ENCODE data around the gene PLEKHH2. TPM values are rescaled to one million over a fixed set of nuclear protein-coding genes. Genes with fewer than 3 reads are reported as not detected.

PLEKHH2 gene
- total RNA-seq, 1 experiment from 2014 or later = 0.93 TPM

- H3K9me3 Mint-ChIP-seq (ENCODE audit: unreplicated experiment) = no peaks in the 10 kb centered on the region
- POLR2A ChIA-PET = interaction anchor here (1.8 kb wide), 1 partner anchor 10 kb away, joined by 25 read pairs; the partner anchor contains the start of gene THADA
Observed at GRCh38 chr2:43605851-43606250, 31.2 kb upstream of the PLEKHH2 start.

DNA sequence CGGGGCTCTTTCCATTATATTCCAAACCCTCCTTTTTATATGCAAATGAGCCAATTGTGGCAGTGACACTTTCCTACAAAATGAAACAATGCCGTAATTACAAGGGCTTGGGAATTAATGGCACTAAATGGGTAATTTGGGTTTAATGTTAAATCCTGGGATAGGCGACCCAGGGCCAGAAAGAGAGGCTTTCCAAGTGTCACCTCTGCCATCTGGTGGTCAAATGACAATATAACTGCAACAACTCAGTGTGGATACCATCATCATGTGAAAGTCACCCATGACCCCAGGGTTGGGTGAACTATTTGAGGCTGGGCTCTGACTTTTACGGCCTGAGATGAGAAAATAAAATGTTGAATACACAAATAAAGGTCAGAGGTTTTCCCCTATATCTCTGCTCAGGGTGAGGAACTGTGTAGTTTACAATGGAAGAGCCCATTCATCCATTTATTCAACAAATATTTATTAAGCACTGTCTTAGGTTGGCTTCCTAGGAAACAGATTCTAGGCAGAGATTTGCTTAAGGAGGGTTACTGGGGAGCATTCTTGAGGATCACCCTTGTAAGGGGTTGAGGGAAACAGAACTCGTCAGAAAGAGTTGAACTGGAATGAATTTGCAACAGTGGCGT is 27.7 kb upstream of the PLEKHH2 start:
- H3K9me3 Mint-ChIP-seq (ENCODE audit: unreplicated experiment) = no peaks in the 10 kb centered on the region
- peaks cover 6% of the 10 kb centered on the region for H3K4me1 Mint-ChIP-seq (ENCODE audit: insufficient read depth, unreplicated experiment)
- TF ChIP-seq CTCF (IDR thresholded peaks at IDR 0.05; ENCODE audit: unreplicated experiment) = peak; percentile 53
- H3K36me3 Mint-ChIP-seq (ENCODE audit: insufficient read depth, unreplicated experiment) = no peaks in the 10 kb centered on the region
- H3K4me3 Mint-ChIP-seq (ENCODE audit: unreplicated experiment) = no peak overlapping the region
- peak; percentile 71 for DNase-seq (ENCODE audit: unreplicated experiment)
- ChIA-PET CTCF (interaction anchor here (0.6 to 2.2 kb wide), 20 partner anchors 11 to 1097 kb away, joined by 3 to 18 read pairs (median 3); partner anchors contain the start of gene THADA), POLR2A (interaction anchor here (1.0 to 1.1 kb wide), 2 partner anchors 12 to 14 kb away, joined by 3 to 4 read pairs; partner anchors contain the start of gene THADA)
- no peaks in the 10 kb centered on the region for H3K27me3 Mint-ChIP-seq (ENCODE audit: insufficient read depth, unreplicated experiment)
- intact Hi-C loops (cut with micrococcal nuclease) = loop anchor here (1.0 to 5.0 kb wide), 3 partner anchors 163 to 782 kb away; partner anchors contain the start of gene DYNC2LI1
- BruUV-seq (replicated peaks) = no TSS peak
- H3K27ac Mint-ChIP-seq (ENCODE audit: low read depth, unreplicated experiment) = no peak overlapping the region

More at GRCh38 chr2:43605851-43606250, 31.2 kb upstream of the PLEKHH2 start:
- intact Hi-C loops (cut with micrococcal nuclease) = loop anchor here (5.0 kb wide), 1 partner anchor 166 kb away; the partner anchor contains the start of gene DYNC2LI1
- DNase-seq (ENCODE audit: unreplicated experiment) = no peak
- H3K27ac Mint-ChIP-seq (ENCODE audit: low read depth, unreplicated experiment) = no peak overlapping the region
- CTCF ChIA-PET = interaction anchor here (0.7 to 2.3 kb wide), 10 partner anchors 10 to 888 kb away, joined by 3 to 21 read pairs (median 4); partner anchors contain the start of genes DYNC2LI1 and THADA
- H3K27me3 Mint-ChIP-seq (ENCODE audit: insufficient read depth, unreplicated experiment) = no peaks in the 10 kb centered on the region
- BruUV-seq (replicated peaks) = no TSS peak
- H3K36me3 Mint-ChIP-seq (ENCODE audit: insufficient read depth, unreplicated experiment) = no peaks in the 10 kb centered on the region
- no peak for TF ChIP-seq CTCF (IDR thresholded peaks at IDR 0.05; ENCODE audit: unreplicated experiment)
- H3K4me1 Mint-ChIP-seq (ENCODE audit: insufficient read depth, unreplicated experiment) = peaks cover 6% of the 10 kb centered on the region
- H3K4me3 Mint-ChIP-seq (ENCODE audit: unreplicated experiment) = no peak overlapping the region

DNA sequence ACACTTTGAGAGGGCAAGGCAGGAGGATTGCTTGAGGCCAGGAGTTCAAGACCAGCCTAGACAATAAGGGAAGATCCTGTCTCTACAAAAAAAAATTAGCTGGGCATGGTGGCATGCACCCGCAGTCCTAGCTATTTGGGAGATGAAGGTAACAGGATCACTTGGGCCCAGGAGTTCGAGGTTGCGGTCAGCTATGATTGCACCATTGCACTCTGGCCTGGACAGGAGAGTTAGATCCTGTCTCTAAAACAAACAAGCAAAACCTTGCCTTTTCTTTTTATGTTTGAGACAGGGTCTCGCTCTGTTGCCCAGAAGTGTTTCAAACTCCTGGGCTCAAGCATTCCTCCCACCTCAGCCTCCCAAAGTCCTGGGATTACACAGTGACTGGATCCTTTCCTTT is 26.7 kb upstream of the PLEKHH2 start:
- BruUV-seq (replicated peaks) = no TSS peak
- intact Hi-C loops (cut with micrococcal nuclease) = no loop called here
- POLR2A ChIA-PET = no interaction called here

More for the DNA sequence above, 26.7 kb upstream of the PLEKHH2 start:
- TF ChIP-seq CTCF (IDR thresholded peaks at IDR 0.05; ENCODE audit: unreplicated experiment) = no peak
- Mint-ChIP-seq H3K27ac (ENCODE audit: low read depth, unreplicated experiment) (no peak overlapping the region), H3K4me1 (ENCODE audit: insufficient read depth, unreplicated experiment) (peaks cover 6% of the 10 kb centered on the region), H3K27me3 (ENCODE audit: insufficient read depth, unreplicated experiment) (no peaks in the 10 kb centered on the region), H3K36me3 (ENCODE audit: insufficient read depth, unreplicated experiment) (no peaks in the 10 kb centered on the region), H3K9me3 (ENCODE audit: unreplicated experiment) (no peaks in the 10 kb centered on the region), H3K4me3 (ENCODE audit: unreplicated experiment) (no peak overlapping the region)
- no peak for DNase-seq (ENCODE audit: unreplicated experiment)
- CTCF ChIA-PET = interaction anchor here (0.6 to 2.2 kb wide), 16 partner anchors 11 to 1098 kb away, joined by 3 to 18 read pairs (median 3); partner anchors contain the start of gene THADA
